ENCODE measurements around the gene SCN8A. TPM values are rescaled to one million over a fixed set of nuclear protein-coding genes. Genes with fewer than 3 reads are reported as not detected.

Gene SCN8A
- total RNA-seq, 1 donor from 2014 or later = 0.39 TPM

- DNase-seq (ENCODE audit: low spot score) = no peak
- no peak overlapping the region for H3K4me3 Mint-ChIP-seq (ENCODE audit: low read depth)
- no peaks in the 10 kb centered on the region for H3K4me1 Mint-ChIP-seq (ENCODE audit: low read depth)
- H3K9me3 Mint-ChIP-seq = no peaks in the 10 kb centered on the region
- intact Hi-C loops (cut with micrococcal nuclease) = no loop called here
- H3K36me3 Mint-ChIP-seq (ENCODE audit: low read depth) = no peaks in the 10 kb centered on the region
- H3K27me3 Mint-ChIP-seq (ENCODE audit: low read depth) = peaks cover 6% of the 10 kb centered on the region
- no peak overlapping the region for H3K27ac Mint-ChIP-seq
Observed at GRCh38 chr12:51705450-51705849, 114.4 kb downstream of the SCN8A start.

- Mint-ChIP-seq H3K4me3 (ENCODE audit: low read depth) (no peak overlapping the region), H3K4me1 (ENCODE audit: low read depth) (no peaks in the 10 kb centered on the region), H3K9me3 (no peaks in the 10 kb centered on the region), H3K27ac (no peak overlapping the region), H3K36me3 (ENCODE audit: low read depth) (no peaks in the 10 kb centered on the region), H3K27me3 (ENCODE audit: low read depth) (peaks cover 9% of the 10 kb centered on the region)
- DNase-seq (ENCODE audit: low spot score) = no peak
- intact Hi-C loops (cut with micrococcal nuclease) = no loop called here
Observed at GRCh38 chr12:51706206-51706605, 115.2 kb downstream of the SCN8A start.

DNA sequence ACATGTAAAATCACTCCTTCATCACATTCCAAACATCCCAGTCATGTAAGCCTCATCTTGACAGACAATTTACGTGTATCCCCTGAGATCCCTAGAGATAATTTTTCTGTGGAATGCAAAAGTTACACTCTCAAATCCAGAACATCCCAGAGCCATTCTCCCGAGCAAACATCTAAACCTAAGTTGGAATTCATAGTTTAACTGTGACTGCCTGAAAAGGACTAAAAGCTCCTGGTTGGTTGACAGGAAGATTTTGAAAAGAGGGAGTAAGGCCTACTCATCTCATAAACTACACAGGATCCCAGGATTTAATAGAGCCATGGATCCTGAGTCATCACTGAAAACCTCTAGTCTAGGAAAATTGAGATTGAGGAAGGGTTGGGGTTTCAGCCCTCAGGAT, 123.6 kb downstream of the SCN8A start:
- Mint-ChIP-seq H3K4me1 (ENCODE audit: low read depth) (no peaks in the 10 kb centered on the region), H3K27ac (no peak overlapping the region), H3K27me3 (ENCODE audit: low read depth) (peaks cover 16% of the 10 kb centered on the region), H3K36me3 (ENCODE audit: low read depth) (no peaks in the 10 kb centered on the region), H3K4me3 (ENCODE audit: low read depth) (no peak overlapping the region), H3K9me3 (no peaks in the 10 kb centered on the region)
- no peak for DNase-seq (ENCODE audit: low spot score)
- intact Hi-C loops (cut with micrococcal nuclease) = no loop called here

- intact Hi-C loops (cut with micrococcal nuclease) = no loop called here
- H3K36me3 Mint-ChIP-seq (ENCODE audit: low read depth) = no peaks in the 10 kb centered on the region
- no peak for DNase-seq (ENCODE audit: low spot score)
- peaks cover 5% of the 10 kb centered on the region for H3K4me1 Mint-ChIP-seq (ENCODE audit: low read depth)
- no peaks in the 10 kb centered on the region for H3K9me3 Mint-ChIP-seq
- H3K27ac Mint-ChIP-seq = no peak overlapping the region
- no peak overlapping the region for H3K4me3 Mint-ChIP-seq (ENCODE audit: low read depth)
- H3K27me3 Mint-ChIP-seq (ENCODE audit: low read depth) = peaks cover 23% of the 10 kb centered on the region
Observed at GRCh38 chr12:51717326-51717925, 126.4 kb downstream of the SCN8A start.

GRCh38 chr12:51721282-51721940, 130.4 kb downstream of the SCN8A start:
- intact Hi-C loops (cut with micrococcal nuclease) = no loop called here
- no peak overlapping the region for H3K27ac Mint-ChIP-seq
- no peak overlapping the region for H3K4me3 Mint-ChIP-seq (ENCODE audit: low read depth)
- peaks cover 36% of the 10 kb centered on the region for H3K27me3 Mint-ChIP-seq (ENCODE audit: low read depth)
- no peaks in the 10 kb centered on the region for H3K9me3 Mint-ChIP-seq
- no peaks in the 10 kb centered on the region for H3K36me3 Mint-ChIP-seq (ENCODE audit: low read depth)
- DNase-seq (ENCODE audit: low spot score) = peak; percentile 10
- H3K4me1 Mint-ChIP-seq (ENCODE audit: low read depth) = peaks cover 5% of the 10 kb centered on the region

DNA sequence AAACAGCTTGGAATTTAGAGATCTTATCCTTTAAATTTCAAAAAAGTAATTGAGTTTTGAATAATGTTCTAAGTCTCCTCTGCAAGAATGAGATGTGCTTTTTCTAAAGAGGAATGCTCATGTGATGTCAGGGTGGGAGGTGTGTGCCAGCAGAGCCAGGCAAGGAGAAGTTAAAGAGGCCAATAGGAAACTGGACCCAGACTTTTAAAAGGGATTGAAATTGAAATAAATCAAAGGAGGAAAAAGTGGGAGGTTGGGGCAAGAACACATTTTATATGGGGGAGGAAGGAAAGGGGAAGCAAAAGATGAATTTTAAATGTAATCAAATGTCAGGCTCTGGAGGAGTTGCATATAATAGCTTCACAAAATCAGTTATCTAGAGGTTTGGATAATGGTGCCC, 131.4 kb downstream of the SCN8A start:
- H3K27me3 Mint-ChIP-seq (ENCODE audit: low read depth) = peaks cover 36% of the 10 kb centered on the region
- no peak overlapping the region for H3K27ac Mint-ChIP-seq
- H3K9me3 Mint-ChIP-seq = no peaks in the 10 kb centered on the region
- peaks cover 5% of the 10 kb centered on the region for H3K4me1 Mint-ChIP-seq (ENCODE audit: low read depth)
- no peaks in the 10 kb centered on the region for H3K36me3 Mint-ChIP-seq (ENCODE audit: low read depth)
- no peak for DNase-seq (ENCODE audit: low spot score)
- intact Hi-C loops (cut with micrococcal nuclease) = no loop called here
- no peak overlapping the region for H3K4me3 Mint-ChIP-seq (ENCODE audit: low read depth)

DNA sequence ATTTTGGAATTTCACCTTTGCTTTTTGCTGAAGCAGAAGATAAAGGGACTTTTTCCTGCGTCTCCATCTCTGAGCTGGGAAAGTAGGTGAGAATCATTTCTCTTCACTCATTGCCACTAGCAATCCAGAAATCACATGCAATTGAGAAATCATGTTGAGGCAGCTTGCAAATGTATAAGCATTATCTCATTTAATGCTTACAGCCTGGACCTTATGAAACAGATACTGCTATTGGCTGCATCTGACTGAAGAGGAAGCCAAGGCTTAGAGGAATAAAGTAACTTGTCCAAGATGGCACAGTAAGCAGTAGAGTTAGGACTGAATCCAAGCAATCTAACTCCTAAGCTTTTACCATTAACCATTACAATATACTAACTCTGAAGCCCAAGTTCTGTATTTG, 135.1 kb downstream of the SCN8A start:
- H3K4me1 Mint-ChIP-seq (ENCODE audit: low read depth) = peaks cover 3% of the 10 kb centered on the region
- no peak overlapping the region for H3K27ac Mint-ChIP-seq
- no peaks in the 10 kb centered on the region for H3K9me3 Mint-ChIP-seq
- peaks cover 47% of the 10 kb centered on the region for H3K27me3 Mint-ChIP-seq (ENCODE audit: low read depth)
- no peak overlapping the region for H3K4me3 Mint-ChIP-seq (ENCODE audit: low read depth)
- DNase-seq (ENCODE audit: low spot score) = no peak
- no peaks in the 10 kb centered on the region for H3K36me3 Mint-ChIP-seq (ENCODE audit: low read depth)
- intact Hi-C loops (cut with micrococcal nuclease) = no loop called here

DNA sequence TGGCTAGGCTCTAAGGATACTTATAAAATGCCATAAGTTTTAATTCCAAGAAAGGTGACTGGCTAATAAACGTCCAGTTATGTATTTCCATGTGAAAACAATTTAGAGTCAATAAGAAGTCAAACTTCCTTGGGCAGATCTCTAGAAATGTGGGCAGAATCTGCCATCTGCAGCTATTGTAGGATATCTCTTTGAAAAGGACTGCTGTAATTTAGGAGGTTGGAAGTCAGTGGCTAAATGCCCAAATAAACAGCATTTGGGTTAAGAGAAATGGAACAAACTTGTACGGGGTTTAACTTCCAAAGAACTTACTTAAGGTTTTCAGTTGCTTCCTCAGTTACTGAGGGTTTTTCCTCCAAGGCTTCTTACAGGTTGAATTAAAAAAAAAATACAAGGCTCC, 135.9 kb downstream of the SCN8A start:
- DNase-seq (ENCODE audit: low spot score) = no peak
- intact Hi-C loops (cut with micrococcal nuclease) = no loop called here
- Mint-ChIP-seq H3K27ac (no peak overlapping the region), H3K27me3 (ENCODE audit: low read depth) (peaks cover 42% of the 10 kb centered on the region), H3K4me3 (ENCODE audit: low read depth) (no peak overlapping the region), H3K36me3 (ENCODE audit: low read depth) (no peaks in the 10 kb centered on the region), H3K9me3 (no peaks in the 10 kb centered on the region), H3K4me1 (ENCODE audit: low read depth) (no peaks in the 10 kb centered on the region)

DNA sequence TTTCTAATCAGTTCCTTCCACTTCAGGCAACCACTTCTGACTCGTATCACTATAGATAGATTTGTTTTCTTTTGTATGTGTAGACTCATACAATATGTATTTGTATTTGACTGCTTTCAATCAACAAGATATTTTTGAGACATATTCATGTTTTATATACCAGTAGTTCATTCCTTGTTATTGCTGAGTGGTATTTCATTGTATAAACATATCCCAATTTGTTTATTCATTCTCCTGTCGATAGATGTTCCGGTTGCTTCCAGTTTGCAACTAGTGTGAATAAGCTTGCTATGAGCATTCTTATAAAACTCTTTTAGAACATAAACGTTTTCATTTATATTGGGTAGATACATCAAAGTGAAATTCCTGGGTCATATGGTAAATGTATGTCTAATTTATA, 138.3 kb downstream of the SCN8A start:
- intact Hi-C loops (cut with micrococcal nuclease) = no loop called here
- no peak overlapping the region for H3K4me3 Mint-ChIP-seq (ENCODE audit: low read depth)
- no peak overlapping the region for H3K27ac Mint-ChIP-seq
- H3K27me3 Mint-ChIP-seq (ENCODE audit: low read depth) = peaks cover 32% of the 10 kb centered on the region
- DNase-seq (ENCODE audit: low spot score) = no peak
- H3K4me1 Mint-ChIP-seq (ENCODE audit: low read depth) = no peaks in the 10 kb centered on the region
- peaks cover 6% of the 10 kb centered on the region for H3K9me3 Mint-ChIP-seq
- no peaks in the 10 kb centered on the region for H3K36me3 Mint-ChIP-seq (ENCODE audit: low read depth)

- intact Hi-C loops (cut with micrococcal nuclease) = no loop called here
- H3K36me3 Mint-ChIP-seq (ENCODE audit: low read depth) = no peaks in the 10 kb centered on the region
Observed at GRCh38 chr12:51730745-51731144, 139.7 kb downstream of the SCN8A start.

GRCh38 chr12:51740536-51740935, 149.5 kb downstream of the SCN8A start:
- no peak overlapping the region for H3K27ac Mint-ChIP-seq
- H3K27me3 Mint-ChIP-seq (ENCODE audit: low read depth) = peaks cover 18% of the 10 kb centered on the region
- peaks cover 6% of the 10 kb centered on the region for H3K9me3 Mint-ChIP-seq
- no peak for DNase-seq (ENCODE audit: low spot score)
- intact Hi-C loops (cut with micrococcal nuclease) = no loop called here
- no peaks in the 10 kb centered on the region for H3K4me1 Mint-ChIP-seq (ENCODE audit: low read depth)
- no peaks in the 10 kb centered on the region for H3K36me3 Mint-ChIP-seq (ENCODE audit: low read depth)
- H3K4me3 Mint-ChIP-seq (ENCODE audit: low read depth) = no peak overlapping the region

More at GRCh38 chr12:51730745-51731144, 139.7 kb downstream of the SCN8A start:
- H3K4me3 Mint-ChIP-seq (ENCODE audit: low read depth) = no peak overlapping the region
- no peak overlapping the region for H3K27ac Mint-ChIP-seq
- peaks cover 6% of the 10 kb centered on the region for H3K9me3 Mint-ChIP-seq
- DNase-seq (ENCODE audit: low spot score) = no peak
- peaks cover 27% of the 10 kb centered on the region for H3K27me3 Mint-ChIP-seq (ENCODE audit: low read depth)
- H3K4me1 Mint-ChIP-seq (ENCODE audit: low read depth) = no peaks in the 10 kb centered on the region

GRCh38 chr12:51744235-51744634, 153.2 kb downstream of the SCN8A start:
- DNase-seq (ENCODE audit: low spot score) = no peak
- no peak overlapping the region for H3K27ac Mint-ChIP-seq
- peaks cover 18% of the 10 kb centered on the region for H3K27me3 Mint-ChIP-seq (ENCODE audit: low read depth)
- intact Hi-C loops (cut with micrococcal nuclease) = no loop called here
- no peak overlapping the region for H3K4me3 Mint-ChIP-seq (ENCODE audit: low read depth)
- no peaks in the 10 kb centered on the region for H3K4me1 Mint-ChIP-seq (ENCODE audit: low read depth)
- no peaks in the 10 kb centered on the region for H3K36me3 Mint-ChIP-seq (ENCODE audit: low read depth)
- peaks cover 6% of the 10 kb centered on the region for H3K9me3 Mint-ChIP-seq

GRCh38 chr12:51744957-51745356, 153.9 kb downstream of the SCN8A start:
- Mint-ChIP-seq H3K27me3 (ENCODE audit: low read depth) (peaks cover 18% of the 10 kb centered on the region), H3K9me3 (peaks cover 6% of the 10 kb centered on the region), H3K27ac (no peak overlapping the region), H3K36me3 (ENCODE audit: low read depth) (no peaks in the 10 kb centered on the region), H3K4me3 (ENCODE audit: low read depth) (no peak overlapping the region), H3K4me1 (ENCODE audit: low read depth) (no peaks in the 10 kb centered on the region)
- no peak for DNase-seq (ENCODE audit: low spot score)
- intact Hi-C loops (cut with micrococcal nuclease) = no loop called here
